HCT116 (cell line): ENCODE data around the gene TSC22D3. TPM values are rescaled to one million over a fixed set of nuclear protein-coding genes. Genes with fewer than 3 reads are reported as not detected.

ENCODE experiments used
- ATAC-seq: fragments of 200-7000 bp; cut with Tn5 transposase; 2 replicates; pipeline ENCODE4 v1.9.1; 2020; ENCODE audit warnings: mild to moderate bottlenecking, moderate library complexity
- BruUV-seq: library from RNA; stranded (reverse); fragments of 400-500 nt; replicated peaks from 2 replicates; lab custom pipeline; 2021; lab: Mats Ljungman, UMichigan
- CTCF ChIA-PET: fragments of 300-600 bp; sonication (Branson Sonifier 250); formaldehyde crosslinking; loops from one replicate; lab custom pipeline; 2021; ENCODE audit warnings: antibody characterized with exemption; lab: Charles Lee
- POLR2A ChIA-PET: fragments of 300-600, 350-600 bp; sonication (Branson Sonifier 250); formaldehyde crosslinking; loops from one replicate; lab custom pipeline; 2021; ENCODE audit warnings: antibody characterized with exemption; lab: Charles Lee
- RAD21 ChIA-PET, 2 experiments: fragments of 300-600 bp; sonication (Branson Sonifier 250); formaldehyde crosslinking; loops; one replicate each; lab custom pipeline; 2023; ENCODE audit warnings: low total read pairs in 2 of 2; ENCODE audit not compliant: uncharacterized antibody in 2 of 2, unreplicated experiment in 2 of 2, low non-redundant PET in 1 of 2; lab: Charles Lee
- DNase-seq: peaks from one replicate; pipeline ENCODE4 v3.0.0-alpha.2; 2010; ENCODE audit warnings: low read depth, low spot score
- H2AFZ ChIP-seq: fragments of 200-600 bp; shearing (Covaris generic), sonication (generic); 2 replicates; pipeline ENCODE4 v1.6.1; 2017; ENCODE audit warnings: low read depth, mixed run types, mixed read lengths, antibody characterized with exemption, low read length; ENCODE audit not compliant: poor library complexity, severe bottlenecking
- H3K27ac ChIP-seq: 2 replicates; pipeline ENCODE4 v1.5.1; 2012; ENCODE audit warnings: low read depth, low read length
- H3K27me3 ChIP-seq: fragments of 200-600 bp; sonication (generic); 2 replicates; pipeline ENCODE4 v1.6.1; 2016; ENCODE audit warnings: mixed run types, low read length, mixed read lengths; ENCODE audit not compliant: insufficient read depth
- H3K36me3 ChIP-seq, 2 experiments: fragments of 200-500 bp in 1 of 2; fragments of 200-600 bp in 1 of 2; sonication (Bioruptor generic) in 1 of 2; sonication (generic) in 1 of 2; 2 replicates each; pipeline versions ENCODE4 v1.5.1 to v1.6.1; 2014 to 2016; ENCODE audit warnings: low read length in 2 of 2, inconsistent platforms in 1 of 2, mixed read lengths in 1 of 2, mixed run types in 1 of 2; ENCODE audit not compliant: insufficient read depth in 2 of 2, control insufficient read depth in 1 of 2
- H3K4me1 ChIP-seq, 2 experiments: fragments of 200-600 bp in 1 of 2; sonication (generic) in 1 of 2; 2 replicates each; pipeline versions ENCODE4 v1.5.1 to v1.6.1; 2012 to 2017; ENCODE audit warnings: low read length in 2 of 2, inconsistent platforms in 1 of 2, mild to moderate bottlenecking in 1 of 2, mixed read lengths in 1 of 2, mixed run types in 1 of 2, moderate library complexity in 1 of 2; ENCODE audit not compliant: insufficient read depth in 2 of 2, control insufficient read depth in 1 of 2
- H3K4me2 ChIP-seq: fragments of 200-600 bp; sonication (generic); 2 replicates; pipeline ENCODE4 v1.6.1; 2017; ENCODE audit warnings: mixed run types, low read length, mixed read lengths
- H3K4me3 ChIP-seq, 2 experiments: fragments of 200-600 bp in 1 of 2; sonication (generic) in 1 of 2; replicated peaks in 1 of 2; 2 replicates each; pipeline ENCODE4 v1.5.1; 2011 to 2016; ENCODE audit warnings: low read length in 2 of 2, control low read depth in 1 of 2, low read depth in 1 of 2, mild to moderate bottlenecking in 1 of 2, mixed read lengths in 1 of 2, mixed run types in 1 of 2
- H3K79me2 ChIP-seq: fragments of 200-600 bp; sonication (generic); 2 replicates; pipeline ENCODE4 v1.6.1; 2017; ENCODE audit warnings: mild to moderate bottlenecking, mixed run types, low read length, moderate library complexity, mixed read lengths; ENCODE audit not compliant: insufficient read depth
- H3K9ac ChIP-seq: fragments of 200-600 bp; sonication (generic); 2 replicates; pipeline ENCODE4 v1.6.1; 2016; ENCODE audit warnings: low read length, mixed read lengths
- H3K9me2 ChIP-seq: fragments of 200-600 bp; sonication (generic), shearing (Covaris generic); 2 replicates; pipeline ENCODE4 v1.6.1; 2017; ENCODE audit warnings: mixed run types, mild to moderate bottlenecking, moderate library complexity; ENCODE audit not compliant: insufficient read depth
- H3K9me3 ChIP-seq, 2 experiments: fragments of 200-500 bp in 1 of 2; fragments of 200-600 bp in 1 of 2; sonication (Bioruptor generic) in 1 of 2; sonication (generic) in 1 of 2; 2 replicates each; pipeline ENCODE4 v1.6.1; 2014 to 2017; ENCODE audit warnings: low read length in 2 of 2, mixed read lengths in 2 of 2, inconsistent platforms in 1 of 2, low read depth in 1 of 2, mild to moderate bottlenecking in 1 of 2, mixed run types in 1 of 2, moderate library complexity in 1 of 2; ENCODE audit not compliant: control insufficient read depth in 1 of 2, insufficient read depth in 1 of 2
- H4K20me1 ChIP-seq: fragments of 200-600 bp; sonication (generic), shearing (Covaris generic); 2 replicates; pipeline ENCODE4 v1.6.1; 2017; ENCODE audit warnings: mixed run types, mild to moderate bottlenecking, moderate library complexity; ENCODE audit not compliant: insufficient read depth
- CBX3 ChIP-seq: IDR thresholded peaks from 2 replicates; pipeline ENCODE4 v1.6.1; 2012; ENCODE audit warnings: low read depth
- EGR1 ChIP-seq: IDR thresholded peaks from 2 replicates; pipeline ENCODE4 v1.6.1; 2012; ENCODE audit warnings: low read depth
- ELF1 ChIP-seq: IDR thresholded peaks from 2 replicates; pipeline ENCODE4 v1.6.1; 2012; ENCODE audit warnings: low read depth, borderline replicate concordance
- EZH2 ChIP-seq: fragments of 200-600 bp; sonication (generic); IDR thresholded peaks from 2 replicates; pipeline ENCODE4 v1.6.1; 2017; ENCODE audit warnings: antibody characterized with exemption, mixed run types
- JUND ChIP-seq: IDR thresholded peaks from 2 replicates; pipeline ENCODE4 v1.6.1; 2012
- POLR2A ChIP-seq: IDR thresholded peaks from 2 replicates; pipeline ENCODE4 v1.7.0; 2011; ENCODE audit warnings: borderline replicate concordance; ENCODE audit not compliant: insufficient read depth, insufficient read length; ENCODE audit errors: extremely low read depth
- POLR2AphosphoS5 ChIP-seq: IDR thresholded peaks from 2 replicates; pipeline ENCODE4 v1.6.1; 2011; ENCODE audit warnings: mild to moderate bottlenecking, low read depth, low read length, moderate library complexity
- RAD21 ChIP-seq: IDR thresholded peaks from 2 replicates; pipeline ENCODE4 v1.6.1; 2012; ENCODE audit warnings: low read depth, mild to moderate bottlenecking
- SIN3A ChIP-seq: IDR thresholded peaks from 2 replicates; pipeline ENCODE4 v1.6.1; 2012; ENCODE audit warnings: low read depth
- SP1 ChIP-seq: IDR thresholded peaks from 2 replicates; pipeline ENCODE4 v1.6.1; 2012; ENCODE audit warnings: low read depth
- TCF7L2 ChIP-seq: IDR thresholded peaks from 2 replicates; pipeline ENCODE4 v1.7.0; 2011; ENCODE audit warnings: borderline replicate concordance, inconsistent platforms; ENCODE audit not compliant: insufficient read depth, insufficient read length; ENCODE audit errors: extremely low read depth
- YY1 ChIP-seq: IDR thresholded peaks from 2 replicates; pipeline ENCODE4 v1.6.1; 2011; ENCODE audit warnings: low read length, low read depth, moderate library complexity, mild to moderate bottlenecking; ENCODE audit not compliant: insufficient replicate concordance; ENCODE audit errors: extremely low read depth
- ZFX ChIP-seq: fragments of 450-650 bp; IDR thresholded peaks from 2 replicates; pipeline ENCODE4 v1.6.1; 2017
- ZNF274 ChIP-seq: fragments of 200-500 bp; sonication (Bioruptor generic); IDR thresholded peaks from 2 replicates; pipeline ENCODE4 v1.6.1; 2014; ENCODE audit warnings: mild to moderate bottlenecking, low read depth, low read length, inconsistent platforms
- intact Hi-C: fragments of 100-400 bp; cut with micrococcal nuclease; formaldehyde crosslinking; loops from 2 replicates; pipeline ENCODE4 v1.10.0; 2022
- total RNA-seq: library from RNA; stranded (reverse); gene quantifications from one replicate; pipeline ENCODE4 v1.2.1, GENCODE V29; 2021; ENCODE audit not compliant: unreplicated experiment
- TF ChIP-seq, protein P1 (sequence below): IDR thresholded peaks from 2 replicates; pipeline ENCODE4 v1.6.1; 2011; ENCODE audit warnings: mild to moderate bottlenecking, low read length, moderate library complexity; ENCODE audit not compliant: insufficient replicate concordance; ENCODE audit errors: extremely low read depth
- TF ChIP-seq, protein P2 (sequence below): IDR thresholded peaks from 2 replicates; pipeline ENCODE4 v1.6.1; 2012; ENCODE audit warnings: low read depth
- TF ChIP-seq, protein P3 (sequence below), 3 experiments: fragments of 200-600 bp in 1 of 3; sonication (generic) in 1 of 3; IDR thresholded peaks in 2 of 3; conservative IDR thresholded peaks in 1 of 3; 2 replicates each; pipeline ENCODE4 v1.5.1; 2012 to 2017; ENCODE audit warnings: low read depth in 2 of 3, low read length in 2 of 3, antibody characterized with exemption in 1 of 3, borderline replicate concordance in 1 of 3, control low read depth in 1 of 3, mild to moderate bottlenecking in 1 of 3, mixed read lengths in 1 of 3, mixed run types in 1 of 3, moderate library complexity in 1 of 3; ENCODE audit not compliant: insufficient read depth in 1 of 3

TSC22D3 gene
- total RNA-seq, 1 experiment from 2014 or later = 24.6 TPM

DNA sequence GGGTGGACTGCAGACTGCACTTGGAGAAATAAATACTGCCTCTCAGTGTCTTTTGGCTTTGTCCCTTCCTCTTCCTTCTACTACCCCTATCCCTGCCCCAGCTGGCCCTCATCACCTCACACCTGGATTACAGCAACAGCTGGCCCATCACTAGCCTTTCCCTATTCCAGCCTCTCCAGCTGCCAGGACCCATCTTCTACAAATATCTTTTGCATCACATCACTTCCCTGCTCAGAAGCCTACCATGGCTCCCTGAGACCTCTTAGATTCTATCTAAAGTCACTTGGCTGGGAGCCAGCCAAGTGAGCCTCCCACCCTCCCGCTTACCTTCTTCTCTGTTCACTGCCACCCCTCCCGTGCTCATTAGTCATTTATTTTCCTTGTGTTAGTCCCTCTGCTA lies 66.8 kb downstream of the TSC22D3 start:
- ChIA-PET POLR2A (no interaction called here), RAD21 (no interaction called here), CTCF (no interaction called here)
- BruUV-seq = no TSS peak
- no peaks in the 10 kb centered on the region for H3K27me3 ChIP-seq
- H2AFZ ChIP-seq = no peak overlapping the region
- H3K4me2 ChIP-seq = no peak overlapping the region
- no peak overlapping the region for H3K4me3 ChIP-seq
- DNase-seq (no peak), ATAC-seq (no peak)
- no peaks in the 10 kb centered on the region for H3K79me2 ChIP-seq
- intact Hi-C loops = no loop called here
- H3K4me1 ChIP-seq = peaks cover 3 to 8% of the 10 kb centered on the region in 2 experiments; a peak in 2 of 4 replicates
- no peaks in the 10 kb centered on the region for H3K9me2 ChIP-seq
- H3K27ac ChIP-seq = no peak overlapping the region
- H3K9me3 ChIP-seq = no peaks in the 10 kb centered on the region
- no peak overlapping the region for H3K9ac ChIP-seq
- no peaks in the 10 kb centered on the region for H3K36me3 ChIP-seq
- H4K20me1 ChIP-seq = no peaks in the 10 kb centered on the region
- TF ChIP-seq, protein P1, sequence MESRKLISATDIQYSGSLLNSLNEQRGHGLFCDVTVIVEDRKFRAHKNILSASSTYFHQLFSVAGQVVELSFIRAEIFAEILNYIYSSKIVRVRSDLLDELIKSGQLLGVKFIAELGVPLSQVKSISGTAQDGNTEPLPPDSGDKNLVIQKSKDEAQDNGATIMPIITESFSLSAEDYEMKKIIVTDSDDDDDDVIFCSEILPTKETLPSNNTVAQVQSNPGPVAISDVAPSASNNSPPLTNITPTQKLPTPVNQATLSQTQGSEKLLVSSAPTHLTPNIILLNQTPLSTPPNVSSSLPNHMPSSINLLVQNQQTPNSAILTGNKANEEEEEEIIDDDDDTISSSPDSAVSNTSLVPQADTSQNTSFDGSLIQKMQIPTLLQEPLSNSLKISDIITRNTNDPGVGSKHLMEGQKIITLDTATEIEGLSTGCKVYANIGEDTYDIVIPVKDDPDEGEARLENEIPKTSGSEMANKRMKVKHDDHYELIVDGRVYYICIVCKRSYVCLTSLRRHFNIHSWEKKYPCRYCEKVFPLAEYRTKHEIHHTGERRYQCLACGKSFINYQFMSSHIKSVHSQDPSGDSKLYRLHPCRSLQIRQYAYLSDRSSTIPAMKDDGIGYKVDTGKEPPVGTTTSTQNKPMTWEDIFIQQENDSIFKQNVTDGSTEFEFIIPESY = no peak
- TF ChIP-seq, protein P2, sequence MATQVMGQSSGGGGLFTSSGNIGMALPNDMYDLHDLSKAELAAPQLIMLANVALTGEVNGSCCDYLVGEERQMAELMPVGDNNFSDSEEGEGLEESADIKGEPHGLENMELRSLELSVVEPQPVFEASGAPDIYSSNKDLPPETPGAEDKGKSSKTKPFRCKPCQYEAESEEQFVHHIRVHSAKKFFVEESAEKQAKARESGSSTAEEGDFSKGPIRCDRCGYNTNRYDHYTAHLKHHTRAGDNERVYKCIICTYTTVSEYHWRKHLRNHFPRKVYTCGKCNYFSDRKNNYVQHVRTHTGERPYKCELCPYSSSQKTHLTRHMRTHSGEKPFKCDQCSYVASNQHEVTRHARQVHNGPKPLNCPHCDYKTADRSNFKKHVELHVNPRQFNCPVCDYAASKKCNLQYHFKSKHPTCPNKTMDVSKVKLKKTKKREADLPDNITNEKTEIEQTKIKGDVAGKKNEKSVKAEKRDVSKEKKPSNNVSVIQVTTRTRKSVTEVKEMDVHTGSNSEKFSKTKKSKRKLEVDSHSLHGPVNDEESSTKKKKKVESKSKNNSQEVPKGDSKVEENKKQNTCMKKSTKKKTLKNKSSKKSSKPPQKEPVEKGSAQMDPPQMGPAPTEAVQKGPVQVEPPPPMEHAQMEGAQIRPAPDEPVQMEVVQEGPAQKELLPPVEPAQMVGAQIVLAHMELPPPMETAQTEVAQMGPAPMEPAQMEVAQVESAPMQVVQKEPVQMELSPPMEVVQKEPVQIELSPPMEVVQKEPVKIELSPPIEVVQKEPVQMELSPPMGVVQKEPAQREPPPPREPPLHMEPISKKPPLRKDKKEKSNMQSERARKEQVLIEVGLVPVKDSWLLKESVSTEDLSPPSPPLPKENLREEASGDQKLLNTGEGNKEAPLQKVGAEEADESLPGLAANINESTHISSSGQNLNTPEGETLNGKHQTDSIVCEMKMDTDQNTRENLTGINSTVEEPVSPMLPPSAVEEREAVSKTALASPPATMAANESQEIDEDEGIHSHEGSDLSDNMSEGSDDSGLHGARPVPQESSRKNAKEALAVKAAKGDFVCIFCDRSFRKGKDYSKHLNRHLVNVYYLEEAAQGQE = no peak
- TF ChIP-seq CBX3 (no peak), SP1 (no peak), ELF1 (no peak), YY1 (no peak), EGR1 (no peak), POLR2A (no peak), RAD21 (no peak), JUND (no peak), EZH2 (no peak), SIN3A (no peak), POLR2AphosphoS5 (no peak), TCF7L2 (no peak), ZNF274 (no peak), ZFX (no peak)
- TF ChIP-seq, protein P3, sequence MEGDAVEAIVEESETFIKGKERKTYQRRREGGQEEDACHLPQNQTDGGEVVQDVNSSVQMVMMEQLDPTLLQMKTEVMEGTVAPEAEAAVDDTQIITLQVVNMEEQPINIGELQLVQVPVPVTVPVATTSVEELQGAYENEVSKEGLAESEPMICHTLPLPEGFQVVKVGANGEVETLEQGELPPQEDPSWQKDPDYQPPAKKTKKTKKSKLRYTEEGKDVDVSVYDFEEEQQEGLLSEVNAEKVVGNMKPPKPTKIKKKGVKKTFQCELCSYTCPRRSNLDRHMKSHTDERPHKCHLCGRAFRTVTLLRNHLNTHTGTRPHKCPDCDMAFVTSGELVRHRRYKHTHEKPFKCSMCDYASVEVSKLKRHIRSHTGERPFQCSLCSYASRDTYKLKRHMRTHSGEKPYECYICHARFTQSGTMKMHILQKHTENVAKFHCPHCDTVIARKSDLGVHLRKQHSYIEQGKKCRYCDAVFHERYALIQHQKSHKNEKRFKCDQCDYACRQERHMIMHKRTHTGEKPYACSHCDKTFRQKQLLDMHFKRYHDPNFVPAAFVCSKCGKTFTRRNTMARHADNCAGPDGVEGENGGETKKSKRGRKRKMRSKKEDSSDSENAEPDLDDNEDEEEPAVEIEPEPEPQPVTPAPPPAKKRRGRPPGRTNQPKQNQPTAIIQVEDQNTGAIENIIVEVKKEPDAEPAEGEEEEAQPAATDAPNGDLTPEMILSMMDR (IDR thresholded peaks at IDR 0.05 in 2 of 3, conservative IDR thresholded peaks at IDR 0.05 in 1 of 3; ENCODE audit: borderline replicate concordance in 1 of 3, insufficient read depth in 1 of 3, low read depth in 2 of 3, low read length in 2 of 3) = no peak
